ENCODE measurements around the gene ROBO1.

- TF ChIP-seq EZH2 (IDR thresholded peaks at IDR 0.05) (no peak), POLR2AphosphoS5 (IDR thresholded peaks at IDR 0.05; ENCODE audit: borderline replicate concordance, low read depth, low read length) (no peak), FOXP2 (optimal IDR thresholded peaks at IDR 0.05; ENCODE audit: control extremely low read depth, extremely low read length, insufficient read depth) (no peak)
These were observed 1080.3 kb downstream of the ROBO1 start for GRCh38 chr3:78687520-78687919.

Data from SK-N-MC (cell line).